A375 (cell line): ENCODE results near the gene RPS27A. TPM values are rescaled to one million over a fixed set of nuclear protein-coding genes. Genes with fewer than 3 reads are reported as not detected.

Experiments used
- total RNA-seq: library from RNA; depleted of rRNA; stranded (reverse); fragments of >200 nt; shearing (Covaris generic); gene quantifications from 2 replicates; pipeline ENCODE4 v1.2.3, GENCODE V29; 2014; rRNA removed

RPS27A gene
- 1,727 and 1,907 TPM in 2 replicates for total RNA-seq

DNA sequence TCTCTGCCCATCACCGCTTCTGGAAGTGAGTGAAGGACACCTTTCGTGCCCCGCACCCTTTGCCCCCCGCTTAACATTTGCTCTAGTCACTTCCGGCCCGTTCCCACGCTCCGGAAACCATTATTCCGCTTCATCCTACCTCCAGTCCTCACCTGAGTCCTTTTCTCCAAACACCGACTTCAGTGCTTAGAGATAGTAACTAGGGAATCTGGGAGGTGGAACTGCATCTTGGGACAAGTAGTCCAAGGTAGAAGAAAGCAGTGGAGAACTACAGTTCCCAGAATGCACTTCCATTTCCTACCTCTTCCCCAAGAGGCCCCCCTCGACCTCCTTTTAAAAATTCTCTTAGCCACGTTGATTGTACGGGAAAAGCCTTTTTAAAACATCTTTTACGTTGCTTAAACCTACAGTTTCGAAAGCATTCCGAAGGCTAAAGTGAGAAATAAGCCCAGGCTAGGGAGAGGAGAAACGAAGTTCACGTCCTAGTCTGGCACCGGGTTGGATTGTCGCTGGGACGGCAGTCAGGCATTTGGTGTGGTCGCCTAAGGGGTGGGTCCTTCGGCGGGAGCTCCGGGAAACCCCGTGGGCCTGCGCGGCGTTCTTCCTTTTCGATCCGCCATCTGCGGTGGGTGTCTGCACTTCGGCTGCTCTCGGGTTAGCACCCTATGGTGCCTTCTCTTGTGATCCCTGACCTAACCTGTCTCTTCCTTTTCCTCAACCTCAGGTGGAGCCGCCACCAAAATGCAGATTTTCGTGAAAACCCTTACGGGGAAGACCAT is at the start of gene RPS27A, which contains the start of gene CLHC1:
Gene RPS27A, plus strand, starts transcription at position 605 of the 779 bp plus-strand sequence. Its CDS starts 137 bp downstream, at position 742.
Gene CLHC1, minus strand, starts transcription at position 210 of the 779 bp plus-strand sequence. CDS start 9,882 bp downstream, outside the sequence.

DNA sequence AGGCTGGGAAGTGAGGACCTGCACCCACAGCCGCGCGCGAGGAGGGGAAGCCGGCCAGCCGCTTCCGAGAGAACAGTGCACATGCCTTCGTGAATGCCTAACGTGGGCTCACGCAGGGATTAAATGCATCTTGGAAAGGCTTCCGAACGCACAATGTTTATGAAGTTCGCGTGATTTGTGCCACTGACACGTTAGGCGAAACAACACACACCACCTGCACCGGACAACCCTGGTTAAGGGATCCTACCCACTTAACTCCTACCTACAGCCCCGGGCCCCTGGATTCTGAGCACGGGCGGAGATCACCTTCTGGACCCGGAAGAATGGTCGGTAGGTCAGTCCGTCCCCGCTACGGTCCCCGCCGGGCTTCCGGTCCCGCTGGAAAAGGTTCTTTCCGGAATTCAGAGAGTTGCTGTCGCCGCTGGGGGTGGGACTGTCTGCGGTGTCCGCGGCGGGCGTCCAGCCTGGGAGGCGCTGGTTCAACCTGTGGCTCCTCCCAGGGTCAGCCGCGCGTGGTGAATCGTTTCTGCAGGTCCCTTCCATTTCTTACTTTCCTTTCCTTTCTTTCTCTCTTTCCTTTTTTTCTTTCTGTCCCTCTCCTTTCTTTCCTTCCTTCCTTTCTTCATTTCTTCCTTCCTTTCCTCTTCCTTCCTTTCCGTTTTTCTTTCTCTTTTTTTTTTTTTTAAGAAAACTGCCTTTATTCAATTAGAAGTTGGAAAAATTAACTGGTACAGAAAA is 36.6 kb downstream of the RPS27A start, which contains the start of gene MTIF2:
Gene MTIF2, minus strand, starts transcription at position 325 of the 738 bp plus-strand sequence. CDS start 5,373 bp downstream, outside the sequence.

Other genes starting within 250 kb of the RPS27A start
- gene RTN4, start 182.2 kb upstream of the RPS27A start, total RNA-seq = 153 and 159 TPM in 2 replicates
- 8.4 and 9.3 TPM in 2 replicates for gene CLHC1, start 395 bp upstream of the RPS27A start, total RNA-seq
- gene MTIF2, start 36.5 kb downstream of the RPS27A start, total RNA-seq = 51.9 and 55.1 TPM in 2 replicates
- 27.4 and 27.9 TPM in 2 replicates for gene CCDC88A, start 187.2 kb downstream of the RPS27A start, total RNA-seq